HG03521 (cell line): ENCODE results near the gene MAP4K3.

Experiments
- ATAC-seq: cut with Tn5 transposase; IDR thresholded peaks from one replicate; pipeline ENCODE4 v1.9.1; 2021; ENCODE audit warnings: mild to moderate bottlenecking, moderate library complexity; ENCODE audit not compliant: unreplicated experiment

The MAP4K3 gene

GRCh38 chr2:39436592-39437521, at the start of gene MAP4K3:
Gene MAP4K3, minus strand, starts transcription at chr2:39437285. Its CDS starts 298 bp downstream, at chr2:39436987.
- peak; percentile 69 for ATAC-seq

GRCh38 chr2:39486071-39486470, 49.0 kb upstream of the MAP4K3 start:
- no peak for ATAC-seq

GRCh38 chr2:39484620-39485495, 47.8 kb upstream of the MAP4K3 start:
- no peak for ATAC-seq

GRCh38 chr2:39484206-39484605, 47.1 kb upstream of the MAP4K3 start:
- ATAC-seq, result no peak

GRCh38 chr2:39483534-39483933, 46.4 kb upstream of the MAP4K3 start:
- no peak for ATAC-seq

GRCh38 chr2:39481611-39482010, 44.5 kb upstream of the MAP4K3 start:
- ATAC-seq, result no peak

GRCh38 chr2:39479696-39480095, 42.6 kb upstream of the MAP4K3 start:
- ATAC-seq, result no peak

- no peak for ATAC-seq
These were observed 42.1 kb upstream of the MAP4K3 start for GRCh38 chr2:39479053-39479670.

- peak; percentile 70 for ATAC-seq
These were observed 39.4 kb upstream of the MAP4K3 start for GRCh38 chr2:39476524-39476923.

GRCh38 chr2:39475006-39475405, 37.9 kb upstream of the MAP4K3 start:
- no peak for ATAC-seq

- ATAC-seq, result peak; percentile 66
These were observed 33.5 kb upstream of the MAP4K3 start for GRCh38 chr2:39470580-39470979.

GRCh38 chr2:39469807-39470206, 32.7 kb upstream of the MAP4K3 start:
- peak; percentile 78 for ATAC-seq

- ATAC-seq, result no peak
These were observed 31.7 kb upstream of the MAP4K3 start for GRCh38 chr2:39468579-39469451.

GRCh38 chr2:39466311-39466710, 29.2 kb upstream of the MAP4K3 start:
- ATAC-seq, result no peak

GRCh38 chr2:39464864-39465263, 27.8 kb upstream of the MAP4K3 start:
- ATAC-seq, result no peak

GRCh38 chr2:39455826-39456225, 18.7 kb upstream of the MAP4K3 start:
- ATAC-seq, result no peak

- ATAC-seq, result no peak
These were observed 15.3 kb upstream of the MAP4K3 start for GRCh38 chr2:39452396-39452795.

- no peak for ATAC-seq
These were observed 14.9 kb upstream of the MAP4K3 start for GRCh38 chr2:39451954-39452353.

GRCh38 chr2:39448169-39448502, 11.1 kb upstream of the MAP4K3 start:
- ATAC-seq, result no peak
